Muscle of leg (tissue), 11 donors: ENCODE data around the gene NRIP1. TPM values are rescaled to one million over a fixed set of nuclear protein-coding genes. Genes with fewer than 3 reads are reported as not detected.

Experiments used
- DNase-seq: peaks from one replicate; pipeline ENCODE4 v3.0.0; 2013
- H3K27ac ChIP-seq: one replicate; pipeline ENCODE4 v1.5.1; 2013; ENCODE audit warnings: mild to moderate bottlenecking, low read length, control low read depth
- H3K27me3 ChIP-seq: one replicate; pipeline ENCODE4 v1.6.1; 2013; ENCODE audit warnings: low read length; ENCODE audit not compliant: control insufficient read depth, insufficient read depth
- H3K36me3 ChIP-seq: one replicate; pipeline ENCODE4 v1.6.1; 2013; ENCODE audit warnings: low read length; ENCODE audit not compliant: control insufficient read depth, insufficient read depth
- H3K4me1 ChIP-seq: one replicate; pipeline ENCODE4 v1.6.1; 2013; ENCODE audit warnings: low read length; ENCODE audit not compliant: control insufficient read depth, insufficient read depth
- H3K4me3 ChIP-seq: one replicate; pipeline ENCODE4 v1.5.1; 2013; ENCODE audit warnings: low read length, control low read depth
- H3K9me3 ChIP-seq: replicated peaks from 2 replicates; pipeline ENCODE4 v1.6.1; 2013; ENCODE audit warnings: low read depth, low read length; ENCODE audit not compliant: control insufficient read depth
- WGBS: methylation state at CpG from one replicate; pipeline ENCODE4 v1.1.5; 2013; ENCODE audit warnings: missing lambda C conversion rate; ENCODE audit not compliant: insufficient coverage; 5-methylcytosine and 5-hydroxymethylcytosine counted together
- polyA plus RNA-seq, 8 donors: library from polyadenylated mRNA; unstranded; fragments of 120-200 nt; gene quantifications; one replicate each; pipeline versions ENCODE4 v1.2.1 to v1.2.3, GENCODE V29; 2013; ENCODE audit warnings: inconsistent platforms in 1 of 8, low replicate concordance in 1 of 8; ENCODE audit not compliant: insufficient read length in 8 of 8, insufficient read depth in 1 of 8
- total RNA-seq: library from RNA; stranded (reverse); fragments of 120-200 nt; gene quantifications from one replicate; pipeline ENCODE4 v1.2.4, GENCODE V29; 2013

Gene NRIP1
- total and polyA plus RNA-seq, 9 donors: 28.6 to 75.4 (median 39.2) TPM

- no peaks in the 10 kb centered on the region for H3K9me3 ChIP-seq
- H3K4me3 ChIP-seq: no peak overlapping the region
- no peaks in the 10 kb centered on the region for H3K36me3 ChIP-seq
- WGBS: no CpG with 5 or more reads among the region's 2 CpGs
- H3K27ac ChIP-seq: no peak overlapping the region
- no peaks in the 10 kb centered on the region for H3K4me1 ChIP-seq
- H3K27me3 ChIP-seq: no peaks in the 10 kb centered on the region
- DNase-seq: no peak
Measured at GRCh38 chr21:15076730-15077129, 11.9 kb upstream of the NRIP1 start.

- no peaks in the 10 kb centered on the region for H3K4me1 ChIP-seq
- no peak overlapping the region for H3K27ac ChIP-seq
- no peak overlapping the region for H3K4me3 ChIP-seq
- WGBS: 69% methylated on average over 2 of the region's 6 CpGs
- no peaks in the 10 kb centered on the region for H3K9me3 ChIP-seq
- H3K36me3 ChIP-seq: no peaks in the 10 kb centered on the region
- DNase-seq: no peak
- H3K27me3 ChIP-seq: no peaks in the 10 kb centered on the region
Measured at GRCh38 chr21:15071009-15071408, 6.2 kb upstream of the NRIP1 start.

DNA sequence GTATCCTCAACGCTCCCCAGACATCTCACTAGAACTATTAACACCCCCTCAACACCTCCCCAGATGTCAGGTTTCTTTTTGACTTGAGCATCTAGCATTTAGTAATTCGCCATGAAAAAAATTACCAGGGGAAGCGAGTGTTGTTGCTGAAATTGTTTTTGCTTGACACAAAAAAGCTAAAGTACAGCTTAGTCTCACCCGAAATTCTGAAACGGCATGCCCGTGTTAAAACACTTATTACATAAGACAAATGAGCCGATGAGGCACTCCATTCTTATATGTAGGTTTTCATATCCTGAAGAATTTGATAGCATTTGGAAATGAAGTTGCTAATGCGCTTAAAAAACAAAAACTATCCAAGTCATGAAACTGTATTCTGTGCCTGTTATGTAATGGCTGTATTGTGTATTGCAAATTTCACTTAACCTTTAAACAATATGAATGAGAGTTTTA, 1.3 kb upstream of the NRIP1 start:
- H3K4me1 ChIP-seq: peaks cover 3% of the 10 kb centered on the region
- H3K4me3 ChIP-seq: peak overlapping the region; percentile 72
- peak overlapping the region; percentile 95 for H3K27ac ChIP-seq
- H3K9me3 ChIP-seq: no peaks in the 10 kb centered on the region
- H3K27me3 ChIP-seq: no peaks in the 10 kb centered on the region
- no CpG with 5 or more reads among the region's 8 CpGs for WGBS
- DNase-seq: no peak
- no peaks in the 10 kb centered on the region for H3K36me3 ChIP-seq

GRCh38 chr21:15065392-15066122, 757 bp upstream of the NRIP1 start:
- Histone ChIP-seq H3K4me1 (peaks cover 6% of the 10 kb centered on the region), H3K4me3 (peak overlapping the region; percentile 72), H3K27me3 (no peaks in the 10 kb centered on the region), H3K27ac (peak overlapping the region; percentile 95), H3K9me3 (no peaks in the 10 kb centered on the region), H3K36me3 (no peaks in the 10 kb centered on the region)
- peak; percentile 96 for DNase-seq
- 0% methylated on average over 18 of the region's 38 CpGs for WGBS

DNA sequence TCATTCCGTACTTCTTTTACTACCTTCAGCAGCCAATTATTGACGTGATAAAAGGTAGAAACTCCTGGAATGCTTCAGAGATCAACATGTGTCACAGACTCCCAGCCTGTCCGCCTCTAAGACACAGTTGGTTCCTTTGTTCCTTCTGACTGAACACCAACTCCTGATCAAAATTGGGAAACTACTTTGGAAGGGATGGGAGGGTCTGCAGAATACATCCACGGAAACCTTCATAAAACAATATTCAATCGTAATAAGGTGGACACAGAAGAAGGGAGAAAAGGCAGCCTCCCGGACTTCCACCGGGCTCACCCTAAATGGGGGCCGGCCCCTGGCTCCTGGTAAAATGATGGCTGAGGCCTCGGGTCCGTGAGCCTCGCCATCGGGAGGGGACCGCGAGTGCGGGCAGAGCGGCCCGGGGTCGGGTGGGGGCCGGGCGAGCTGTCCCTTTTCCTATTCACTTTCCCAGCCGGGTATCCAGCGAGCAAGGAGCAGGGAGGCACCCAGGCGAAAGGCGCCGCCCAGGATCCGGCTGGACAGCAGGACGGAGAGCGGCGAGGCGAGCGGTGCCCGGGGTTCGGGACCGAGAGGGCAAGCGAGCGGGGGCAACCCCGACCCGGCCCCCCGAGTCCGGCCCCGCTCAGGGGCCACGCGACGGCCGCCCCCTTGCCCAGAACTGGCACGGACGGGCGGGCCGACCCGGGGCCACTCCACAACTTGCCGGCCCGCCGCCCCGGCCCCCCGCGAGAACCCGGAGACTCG, 805 bp downstream of the NRIP1 start:
- Histone ChIP-seq H3K4me1 (peaks cover 6% of the 10 kb centered on the region), H3K27me3 (no peaks in the 10 kb centered on the region)
- peak; percentile 70 for DNase-seq

GRCh38 chr21:15063081-15063813, 1.6 kb downstream of the NRIP1 start:
- 6% methylated on average over 4 of the region's 11 CpGs for WGBS
- Histone ChIP-seq H3K4me1 (peaks cover 6% of the 10 kb centered on the region), H3K4me3 (peak overlapping the region; percentile 81), H3K9me3 (no peaks in the 10 kb centered on the region), H3K36me3 (no peaks in the 10 kb centered on the region), H3K27me3 (no peaks in the 10 kb centered on the region), H3K27ac (peak overlapping the region; percentile 92)
- peak; percentile 61 for DNase-seq

More for the DNA sequence above, 805 bp downstream of the NRIP1 start:
- Histone ChIP-seq H3K4me3 (peak overlapping the region; percentile 81), H3K9me3 (no peaks in the 10 kb centered on the region), H3K27ac (peak overlapping the region; percentile 92), H3K36me3 (no peaks in the 10 kb centered on the region)
- WGBS: under 1% methylated on average over 52 of the region's 58 CpGs

- H3K27ac ChIP-seq: no peak overlapping the region
- DNase-seq: peak; percentile 67
- H3K9me3 ChIP-seq: no peaks in the 10 kb centered on the region
- no peaks in the 10 kb centered on the region for H3K27me3 ChIP-seq
- H3K4me3 ChIP-seq: peak overlapping the region; percentile 81
- no CpG with 5 or more reads among the region's 2 CpGs for WGBS
- H3K36me3 ChIP-seq: no peaks in the 10 kb centered on the region
- H3K4me1 ChIP-seq: peaks cover 6% of the 10 kb centered on the region
Measured at GRCh38 chr21:15062606-15062965, 2.2 kb downstream of the NRIP1 start.

DNA sequence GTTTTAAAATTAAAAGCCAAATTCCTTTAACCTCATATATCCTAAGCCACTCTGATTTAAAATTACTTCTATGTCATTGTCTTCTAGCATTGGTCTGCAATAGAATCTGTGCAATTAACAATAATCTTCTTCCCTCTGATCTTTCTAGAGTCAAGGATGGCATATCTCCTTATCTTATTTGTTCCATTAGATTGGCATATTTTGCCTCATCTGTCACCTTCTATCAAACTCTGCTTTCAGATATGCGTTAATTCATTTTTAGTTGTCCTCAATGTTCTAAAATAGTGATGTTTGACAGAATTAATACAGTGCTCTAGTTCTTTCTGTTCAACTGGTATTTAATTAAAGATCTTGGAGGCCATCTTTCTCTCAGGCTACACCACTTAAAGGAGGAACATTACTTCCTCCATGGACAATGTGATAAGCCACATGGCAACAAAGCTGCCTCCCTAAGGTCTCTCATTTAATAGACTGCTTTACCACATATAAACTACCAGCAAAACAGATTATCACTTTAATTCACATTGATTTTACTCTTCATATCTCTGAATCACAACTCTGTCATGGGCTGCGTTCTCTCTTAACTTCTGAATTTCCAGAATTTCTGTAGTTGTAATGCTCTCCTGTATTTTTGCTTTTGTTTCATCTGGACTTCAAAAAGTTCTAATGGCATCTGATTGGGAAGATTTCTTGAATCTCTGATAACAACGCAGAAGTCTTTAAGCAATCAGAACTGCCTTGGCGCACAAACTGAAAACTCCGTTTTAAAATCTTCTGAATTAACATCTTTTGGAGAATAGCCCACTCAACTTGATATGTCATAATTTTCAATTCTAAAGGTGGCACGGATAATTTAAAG, 2.8 kb downstream of the NRIP1 start:
- peaks cover 9% of the 10 kb centered on the region for H3K4me1 ChIP-seq
- no peaks in the 10 kb centered on the region for H3K36me3 ChIP-seq
- WGBS: no CpG with 5 or more reads among the region's 6 CpGs
- H3K9me3 ChIP-seq: no peaks in the 10 kb centered on the region
- H3K27me3 ChIP-seq: no peaks in the 10 kb centered on the region
- H3K4me3 ChIP-seq: peak overlapping the region; percentile 81
- peak overlapping the region; percentile 15 for H3K27ac ChIP-seq
- no peak for DNase-seq

- Histone ChIP-seq H3K27ac (no peak overlapping the region), H3K4me1 (peaks cover 9% of the 10 kb centered on the region), H3K27me3 (no peaks in the 10 kb centered on the region), H3K36me3 (no peaks in the 10 kb centered on the region), H3K4me3 (no peak overlapping the region), H3K9me3 (no peaks in the 10 kb centered on the region)
- no peak for DNase-seq
- WGBS: 43% methylated on average over 1 of the region's 4 CpGs
Measured at GRCh38 chr21:15061279-15061678, 3.5 kb downstream of the NRIP1 start.
